ENCODE data around the gene ABI1. TPM values are rescaled to one million over a fixed set of nuclear protein-coding genes. Genes with fewer than 3 reads are reported as not detected.
"Not testable (repeated sequence)": the region's sequence is repeated elsewhere in the genome, so short reads cannot be mapped to it uniquely, and the experiment has no call there.

ABI1 gene
- total RNA-seq, 2 donors from 2014 or later = 71.0 to 86.2 TPM

DNA sequence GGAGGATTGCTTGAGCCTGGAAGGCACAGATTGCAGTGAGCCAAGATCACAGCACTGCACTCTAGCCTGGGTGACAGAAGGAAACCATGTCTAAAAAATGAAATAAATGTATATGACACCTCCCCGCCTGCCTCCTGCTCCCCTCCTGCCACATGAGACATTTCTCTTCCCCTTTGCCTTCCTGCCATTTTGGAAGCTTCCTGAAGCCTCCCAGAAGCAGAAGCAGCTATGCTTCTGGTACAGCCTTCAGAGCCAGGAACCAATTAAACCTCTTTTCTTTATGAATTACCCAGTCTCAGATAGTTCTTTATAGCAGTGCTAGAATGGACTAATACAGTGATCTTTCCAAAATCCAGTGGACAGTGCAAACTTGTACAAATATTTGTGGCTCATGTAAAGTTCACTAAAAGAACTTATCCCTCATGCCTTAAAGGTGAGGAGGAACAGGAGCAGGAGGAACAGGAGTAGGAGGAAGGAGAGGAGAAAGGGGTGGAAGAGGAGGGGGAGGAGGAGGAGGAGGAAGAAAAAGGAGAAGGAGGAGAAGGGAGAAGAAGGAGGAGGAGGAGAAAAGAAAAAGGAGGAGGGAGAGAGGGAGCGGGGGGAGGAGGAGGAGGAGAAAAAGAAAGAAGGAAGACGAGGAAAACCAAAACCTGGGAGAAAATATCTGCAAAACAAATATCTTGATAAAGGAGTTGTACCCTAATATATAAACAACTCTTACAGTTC lies 2.8 kb upstream of the ABI1 start:
- H3K27me3 Mint-ChIP-seq (ENCODE audit: low read depth) = peaks cover 18% of the 10 kb centered on the region
- ATAC-seq (replicated peaks in 1 of 2) (no peak), DNase-seq (no peak)
- no peaks in the 10 kb centered on the region for H3K9me3 Mint-ChIP-seq
- no peak overlapping the region for H3K27ac Mint-ChIP-seq
- H3K4me1 Mint-ChIP-seq (ENCODE audit: low read depth) = peaks cover 24% of the 10 kb centered on the region
- peaks cover 2 to 5% of the 10 kb centered on the region in 2 donors for H3K36me3 Mint-ChIP-seq (ENCODE audit: insufficient read depth in 2 of 2)
- H3K4me3 Mint-ChIP-seq = no peak overlapping the region

DNA sequence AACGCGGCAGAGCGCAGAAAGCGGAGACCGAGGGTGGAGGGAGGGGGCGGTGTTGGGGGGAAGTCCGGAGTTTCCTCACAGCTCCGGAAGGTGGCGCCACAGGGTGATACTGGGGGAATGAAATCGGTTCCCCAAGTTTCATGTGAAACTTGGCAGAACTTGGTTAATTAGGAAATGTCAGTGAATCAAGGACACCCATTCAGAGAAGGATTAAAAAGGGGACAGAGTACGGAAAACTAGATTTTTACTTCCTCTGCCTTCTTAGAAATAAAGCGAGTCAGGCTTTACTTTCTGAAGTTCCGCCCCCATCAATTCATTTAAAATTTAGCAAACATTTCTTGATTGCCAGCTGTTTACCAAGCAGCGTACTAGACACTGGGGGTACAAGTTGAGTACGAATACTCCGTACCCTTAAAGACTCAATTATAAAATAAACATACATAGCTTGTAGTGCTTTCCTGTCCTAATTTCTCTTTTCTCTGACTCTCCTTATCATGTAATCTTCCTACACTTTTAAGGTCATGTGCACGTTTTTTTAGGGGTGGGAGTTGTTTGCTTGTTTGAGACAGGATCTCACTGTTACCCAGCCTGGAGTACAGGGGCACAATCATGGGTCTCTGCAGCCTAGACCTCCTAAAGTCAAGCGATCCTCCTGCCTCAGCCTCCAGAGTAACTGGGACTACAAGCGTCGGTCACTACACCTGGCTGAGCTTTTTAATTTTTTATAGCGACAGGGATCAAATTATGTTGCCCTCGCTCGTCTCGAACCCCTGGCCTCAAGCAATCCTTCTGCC lies 644 bp upstream of the ABI1 start:
- Mint-ChIP-seq H3K36me3 (ENCODE audit: insufficient read depth in 2 of 2) (peaks cover 2 to 5% of the 10 kb centered on the region in 2 donors), H3K4me1 (ENCODE audit: low read depth) (peaks cover 38% of the 10 kb centered on the region), H3K4me3 (peak overlapping the region; percentile 95), H3K27ac (peak overlapping the region; percentile 95), H3K9me3 (no peaks in the 10 kb centered on the region), H3K27me3 (ENCODE audit: low read depth) (peaks cover 11% of the 10 kb centered on the region)
- DNase-seq = no peak
- no peak for ATAC-seq (replicated peaks in 1 of 2)

DNA sequence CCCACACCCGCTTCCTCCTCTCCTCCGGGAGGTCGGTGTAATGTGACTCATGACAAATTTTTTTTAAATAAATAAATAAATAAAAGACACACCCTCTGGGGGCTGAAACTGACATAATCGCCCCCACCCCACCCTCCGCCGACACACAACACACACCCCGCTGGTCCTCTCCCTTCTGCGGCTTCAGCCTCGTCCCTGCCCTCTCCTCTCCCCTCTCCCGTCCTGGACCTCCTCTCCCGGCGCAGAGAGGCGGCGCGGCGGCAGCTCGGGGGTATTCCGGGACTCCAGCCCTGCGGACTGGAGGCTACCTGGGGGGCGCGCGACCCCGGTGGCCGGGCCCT lies 686 bp downstream of the ABI1 start:
- DNase-seq = peak; percentile 48 to 53
- Mint-ChIP-seq H3K27me3 (ENCODE audit: low read depth) (peaks cover 11% of the 10 kb centered on the region), H3K36me3 (ENCODE audit: insufficient read depth in 2 of 2) (peaks cover 2 to 5% of the 10 kb centered on the region in 2 donors), H3K27ac (peak overlapping the region; percentile 97), H3K9me3 (no peaks in the 10 kb centered on the region), H3K4me3 (peak overlapping the region; percentile 95), H3K4me1 (ENCODE audit: low read depth) (peaks cover 45% of the 10 kb centered on the region)
- peak; percentile 9 to 23 for ATAC-seq (replicated peaks in 1 of 2)

DNA sequence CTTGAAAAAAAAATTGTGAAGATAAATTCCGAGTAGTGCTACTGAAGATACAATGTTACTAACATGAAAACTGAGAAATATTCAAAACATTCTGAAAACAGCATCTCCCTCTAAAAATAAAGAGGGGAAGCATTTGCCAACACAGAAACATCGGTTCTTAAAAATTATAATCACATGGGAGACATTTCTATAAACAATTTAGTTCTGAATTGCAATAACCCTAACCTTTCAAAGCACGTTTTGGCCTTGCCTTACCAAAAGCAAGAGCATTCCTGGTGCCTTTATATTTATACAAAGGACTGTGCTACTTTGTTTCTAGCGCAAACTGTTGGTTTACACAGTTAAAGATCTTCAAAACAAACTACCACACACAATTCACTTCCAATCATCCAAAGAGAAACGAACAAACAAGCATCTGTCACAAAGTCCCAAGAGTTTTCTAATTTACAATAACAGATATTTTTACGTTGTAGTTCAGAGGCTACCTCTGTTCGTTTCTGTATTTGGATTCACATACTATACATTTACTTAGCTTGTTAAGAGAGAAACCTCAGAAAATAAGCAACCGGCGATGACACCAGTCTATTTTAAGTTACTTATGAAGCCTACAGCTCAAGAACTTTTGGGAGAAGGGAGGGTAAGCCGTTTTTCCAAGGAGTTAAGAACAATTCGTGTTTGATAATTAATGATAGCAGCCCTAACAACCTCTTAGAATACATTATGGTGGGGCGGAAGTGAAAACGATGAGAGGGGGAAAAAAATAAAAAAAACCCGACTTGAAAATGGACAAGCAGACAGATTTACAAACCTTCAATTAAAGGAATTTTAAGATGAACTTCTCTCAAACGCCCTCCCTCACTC lies 1.3 kb downstream of the ABI1 start:
- Mint-ChIP-seq H3K36me3 (ENCODE audit: insufficient read depth in 2 of 2) (peaks cover 2 to 5% of the 10 kb centered on the region in 2 donors), H3K9me3 (no peaks in the 10 kb centered on the region), H3K27me3 (ENCODE audit: low read depth) (peaks cover 11% of the 10 kb centered on the region), H3K4me1 (ENCODE audit: low read depth) (peaks cover 49% of the 10 kb centered on the region), H3K4me3 (peak overlapping the region; percentile 95), H3K27ac (peak overlapping the region; percentile 97)
- DNase-seq (no peak), ATAC-seq (replicated peaks in 1 of 2) (no peak)

DNA sequence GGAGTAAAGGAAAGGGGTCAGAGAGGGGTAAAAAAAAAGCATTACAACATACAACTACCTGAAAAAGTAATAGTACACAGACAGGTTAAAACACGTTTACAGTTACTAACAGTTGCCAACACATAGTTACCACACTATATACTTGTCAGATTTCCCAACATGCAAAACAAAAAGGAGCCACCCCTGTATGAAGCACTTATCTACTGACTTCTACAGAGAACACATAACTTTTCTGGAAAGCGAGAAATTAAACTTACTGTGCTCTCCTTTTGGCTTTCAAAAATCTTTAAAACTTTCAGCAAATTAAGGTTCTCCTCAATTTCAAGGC lies 2.1 kb downstream of the ABI1 start:
- H3K4me3 Mint-ChIP-seq = peak overlapping the region; percentile 95
- H3K27ac Mint-ChIP-seq = peak overlapping the region; percentile 97
- H3K27me3 Mint-ChIP-seq (ENCODE audit: low read depth) = peaks cover 6% of the 10 kb centered on the region
- peaks cover 57% of the 10 kb centered on the region for H3K4me1 Mint-ChIP-seq (ENCODE audit: low read depth)
- peaks cover 6 to 7% of the 10 kb centered on the region in 2 donors for H3K36me3 Mint-ChIP-seq (ENCODE audit: insufficient read depth in 2 of 2)
- no peak for DNase-seq
- no peak for ATAC-seq (replicated peaks in 1 of 2)
- peaks cover 0 to 4% of the 10 kb centered on the region in 2 donors for H3K9me3 Mint-ChIP-seq

DNA sequence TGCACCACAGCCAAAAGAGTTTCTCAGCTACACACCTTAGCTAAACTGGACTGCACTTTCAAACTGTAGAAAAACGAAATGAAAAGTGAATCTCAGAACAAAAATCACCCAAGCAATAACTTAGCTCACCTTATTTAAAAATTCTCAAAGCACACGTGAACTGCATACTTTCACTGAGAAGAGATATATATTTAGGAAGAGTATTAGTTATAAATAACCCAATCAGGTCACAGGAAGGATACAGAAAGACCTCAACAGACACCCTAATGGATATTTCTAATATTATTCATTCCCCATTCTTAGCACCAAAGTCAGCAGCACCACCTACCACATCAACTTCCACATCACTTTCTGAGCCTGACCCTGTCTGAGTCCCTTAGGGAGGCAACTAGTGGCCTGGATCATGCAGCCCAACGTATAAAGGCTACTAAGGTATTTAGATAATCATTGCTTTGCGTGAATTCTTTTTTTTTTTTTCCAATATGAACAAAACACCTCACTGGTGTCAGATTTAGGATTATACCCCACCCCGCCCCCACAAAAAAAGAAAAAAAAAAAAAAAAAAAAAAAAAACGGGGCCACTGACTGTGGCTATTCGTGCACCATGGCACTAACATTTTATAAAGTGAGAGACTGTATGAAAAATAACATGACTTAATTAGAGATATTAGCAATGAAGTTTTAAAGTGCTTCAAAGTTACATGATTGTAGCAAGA lies 2.6 kb downstream of the ABI1 start:
- Mint-ChIP-seq H3K4me3 (peak overlapping the region; percentile 95), H3K27me3 (ENCODE audit: low read depth) (peaks cover under 1% of the 10 kb centered on the region), H3K9me3 (peaks cover 0 to 5% of the 10 kb centered on the region in 2 donors), H3K4me1 (ENCODE audit: low read depth) (peaks cover 59% of the 10 kb centered on the region), H3K36me3 (ENCODE audit: insufficient read depth in 2 of 2) (peaks cover 7 to 8% of the 10 kb centered on the region in 2 donors), H3K27ac (peak overlapping the region; percentile 97)
- ATAC-seq (replicated peaks in 1 of 2) = no peak
- no peak for DNase-seq

DNA sequence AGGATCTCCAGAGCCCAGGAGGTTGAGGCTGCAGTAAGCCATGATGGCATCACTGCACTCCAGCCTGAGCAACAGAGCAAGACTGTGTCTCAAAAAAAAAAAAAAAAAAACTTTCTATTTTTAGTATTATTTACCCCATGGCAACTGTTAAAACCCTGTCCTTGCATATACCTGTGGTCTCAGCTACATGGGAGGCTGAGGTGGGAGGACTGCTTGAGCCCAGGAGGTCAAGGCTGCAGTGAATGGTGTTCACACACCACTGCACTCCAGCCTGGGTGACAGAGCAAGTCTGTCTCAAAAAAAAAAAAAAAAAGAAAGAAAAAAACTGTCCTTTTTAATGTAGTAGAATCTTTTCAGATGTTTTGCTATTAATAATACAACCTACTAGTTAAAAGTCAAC lies 3.2 kb downstream of the ABI1 start:
- peak overlapping the region; percentile 97 for H3K27ac Mint-ChIP-seq
- DNase-seq; H3K36me3 Mint-ChIP-seq (ENCODE audit: insufficient read depth in 2 of 2); H3K9me3 Mint-ChIP-seq; H3K27me3 Mint-ChIP-seq (ENCODE audit: low read depth); ATAC-seq (replicated peaks in 1 of 2): not testable (repeated sequence)
- H3K4me1 Mint-ChIP-seq (ENCODE audit: low read depth) = peaks cover 59% of the 10 kb centered on the region
- H3K4me3 Mint-ChIP-seq = peak overlapping the region; percentile 95

DNA sequence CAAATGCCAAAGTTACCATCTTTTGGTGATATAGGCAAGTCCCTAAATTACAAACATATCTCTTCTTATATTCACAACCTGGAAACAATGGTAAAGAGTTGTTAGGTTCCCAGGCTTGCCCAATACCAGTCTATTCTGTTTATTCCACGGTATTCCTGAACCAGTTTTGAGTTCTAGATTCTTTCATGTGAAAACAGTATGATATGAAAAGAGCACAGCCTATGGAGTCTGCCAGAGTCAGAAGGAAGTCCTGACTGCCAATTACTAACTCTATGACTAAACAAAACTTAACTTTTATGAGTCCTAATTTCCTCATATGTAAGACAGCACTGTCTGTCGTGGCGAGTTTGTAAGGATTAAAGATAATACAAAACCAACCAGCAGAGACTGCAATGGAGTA lies 5.6 kb downstream of the ABI1 start:
- H3K36me3 Mint-ChIP-seq (ENCODE audit: insufficient read depth in 2 of 2) = peaks cover 6 to 10% of the 10 kb centered on the region in 2 donors
- H3K27me3 Mint-ChIP-seq (ENCODE audit: low read depth) = no peaks in the 10 kb centered on the region
- H3K4me3 Mint-ChIP-seq = peak overlapping the region in 1 of 2 donors; percentile 46
- peaks cover 0 to 5% of the 10 kb centered on the region in 2 donors for H3K9me3 Mint-ChIP-seq
- peak overlapping the region; percentile 60 for H3K27ac Mint-ChIP-seq
- DNase-seq (no peak), ATAC-seq (replicated peaks in 1 of 2) (peak; percentile 36 to 44)
- peaks cover 66% of the 10 kb centered on the region for H3K4me1 Mint-ChIP-seq (ENCODE audit: low read depth)

DNA sequence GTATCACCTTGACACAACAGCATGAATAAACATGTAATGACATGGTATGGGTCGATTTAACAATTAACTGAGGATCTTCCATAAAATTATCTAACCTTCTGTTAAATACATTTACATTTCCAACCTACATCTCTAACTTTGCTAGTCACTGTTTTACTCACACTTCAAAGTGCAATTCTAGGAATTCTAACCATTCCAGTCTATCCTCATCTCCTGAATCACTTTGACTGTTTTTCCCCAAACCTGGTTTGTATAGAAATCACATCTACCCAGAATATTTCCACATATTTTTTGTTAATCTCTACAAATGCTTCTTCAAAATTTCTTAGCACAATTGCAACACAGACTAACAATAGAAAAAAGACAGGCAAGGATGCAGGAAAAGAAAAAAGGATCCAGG lies 6.2 kb downstream of the ABI1 start:
- DNase-seq (no peak), ATAC-seq (replicated peaks in 1 of 2) (no peak)
- Mint-ChIP-seq H3K4me3 (peak overlapping the region in 1 of 2 donors; percentile 49), H3K27ac (no peak overlapping the region), H3K4me1 (ENCODE audit: low read depth) (peaks cover 66% of the 10 kb centered on the region), H3K36me3 (ENCODE audit: insufficient read depth in 2 of 2) (peaks cover 6 to 8% of the 10 kb centered on the region in 2 donors), H3K9me3 (peaks cover 0 to 5% of the 10 kb centered on the region in 2 donors), H3K27me3 (ENCODE audit: low read depth) (no peaks in the 10 kb centered on the region)

DNA sequence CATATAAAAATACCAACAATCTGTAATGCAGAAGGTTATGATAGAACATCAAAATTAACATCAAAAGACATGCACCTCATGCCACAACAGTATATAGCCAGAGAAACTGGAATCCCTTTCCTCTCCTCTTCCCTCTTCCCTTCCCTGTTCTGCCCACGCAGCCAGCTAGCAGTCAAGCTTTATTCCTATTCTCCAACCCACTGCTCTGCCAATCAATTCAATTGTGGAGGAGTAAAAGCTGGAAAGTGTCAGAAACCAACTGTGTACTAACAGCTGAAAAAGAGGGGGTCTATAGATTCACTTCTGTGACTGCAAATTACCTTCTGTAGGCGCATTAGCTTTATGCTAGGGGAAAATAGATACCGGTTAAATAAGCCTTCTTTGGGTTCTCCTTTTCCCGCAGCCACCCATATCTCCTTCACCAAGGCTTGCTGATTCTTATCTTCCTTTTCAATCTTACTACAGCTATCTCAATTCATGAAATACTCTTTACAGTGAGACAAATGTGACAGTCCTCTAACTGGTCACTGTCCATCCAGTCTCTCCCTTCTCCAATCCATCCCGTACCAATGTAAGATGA lies 16.3 kb downstream of the ABI1 start:
- H3K36me3 Mint-ChIP-seq (ENCODE audit: insufficient read depth in 2 of 2) = peaks cover 2 to 17% of the 10 kb centered on the region in 2 donors
- peak in 1 of 2 donors; percentile 22 for ATAC-seq (replicated peaks in 1 of 2)
- peak overlapping the region; percentile 31 for H3K27ac Mint-ChIP-seq

DNA sequence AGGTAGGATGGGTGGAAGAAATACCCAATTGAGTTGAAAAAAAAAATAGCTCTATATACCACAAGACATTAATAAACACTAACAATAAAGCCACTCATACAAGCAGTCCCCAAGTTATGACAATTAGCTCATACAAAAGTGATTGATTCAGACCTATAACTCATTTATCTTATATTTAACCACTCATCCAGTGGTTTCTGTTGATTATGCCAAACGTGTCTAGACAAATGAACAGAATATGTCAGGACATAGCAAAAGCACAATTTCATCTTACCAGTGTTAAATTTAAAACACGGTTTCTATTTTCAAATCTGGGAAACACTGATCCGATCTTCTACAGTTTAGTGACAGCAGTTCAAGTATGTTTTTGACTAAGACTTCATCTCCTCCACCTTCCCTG lies 17.0 kb downstream of the ABI1 start:
- Mint-ChIP-seq H3K27me3 (ENCODE audit: low read depth) (no peaks in the 10 kb centered on the region), H3K27ac (peak overlapping the region; percentile 9), H3K4me3 (peak overlapping the region in 1 of 2 donors; percentile 8), H3K9me3 (no peaks in the 10 kb centered on the region), H3K4me1 (ENCODE audit: low read depth) (peaks cover 68% of the 10 kb centered on the region), H3K36me3 (ENCODE audit: insufficient read depth in 2 of 2) (peaks cover 2 to 17% of the 10 kb centered on the region in 2 donors)
- ATAC-seq (replicated peaks in 1 of 2) = peak; percentile 30 to 42
- DNase-seq = no peak

More for the DNA sequence above, 16.3 kb downstream of the ABI1 start:
- DNase-seq = no peak
- H3K27me3 Mint-ChIP-seq (ENCODE audit: low read depth) = no peaks in the 10 kb centered on the region
- H3K4me1 Mint-ChIP-seq (ENCODE audit: low read depth) = peaks cover 66% of the 10 kb centered on the region
- H3K9me3 Mint-ChIP-seq = no peaks in the 10 kb centered on the region
- H3K4me3 Mint-ChIP-seq = peak overlapping the region in 1 of 2 donors; percentile 7

DNA sequence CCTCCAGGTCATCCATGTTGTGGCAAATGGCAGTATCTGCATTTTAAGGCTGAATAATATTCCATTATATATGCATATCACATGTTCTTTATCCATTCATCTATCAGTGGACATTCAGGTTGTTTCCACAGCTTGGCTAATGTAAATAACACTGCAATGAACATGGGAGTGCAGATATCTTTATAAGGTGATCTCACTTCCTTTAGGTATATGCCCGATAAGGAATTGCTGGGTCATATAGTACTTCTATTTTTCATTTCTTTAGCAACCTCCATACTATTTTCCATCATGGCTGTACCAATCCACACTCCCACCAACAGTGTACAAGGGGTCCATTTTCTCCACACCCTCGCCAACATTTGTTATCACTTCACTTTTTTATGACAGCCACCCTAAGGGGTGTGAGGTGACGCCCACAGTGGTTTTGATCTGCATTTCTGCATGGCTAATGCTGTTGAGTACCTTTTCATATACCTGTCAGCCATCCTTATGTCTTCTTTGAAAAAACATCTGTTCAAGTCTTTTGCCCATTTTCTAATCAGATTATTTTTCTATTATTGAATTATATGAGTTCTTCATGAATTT lies 18.9 kb downstream of the ABI1 start:
- no peak for DNase-seq

More for the DNA sequence above, 18.9 kb downstream of the ABI1 start:
- Mint-ChIP-seq H3K9me3 (no peaks in the 10 kb centered on the region), H3K4me1 (ENCODE audit: low read depth) (peaks cover 75% of the 10 kb centered on the region), H3K27me3 (ENCODE audit: low read depth) (no peaks in the 10 kb centered on the region), H3K36me3 (ENCODE audit: insufficient read depth in 2 of 2) (peaks cover 3 to 14% of the 10 kb centered on the region in 2 donors), H3K4me3 (peak overlapping the region; percentile 24 to 70), H3K27ac (peak overlapping the region; percentile 86)
- ATAC-seq (replicated peaks in 1 of 2) = no peak

Measured in activated T-cell treated with anti-CD3 and anti-CD28 coated beads, Interleukin-2, amount 50 U/mL, for 72 hours (primary cell).